Measurements from ENCODE around the gene CEP170B. TPM values are rescaled to one million over a fixed set of nuclear protein-coding genes. Genes with fewer than 3 reads are reported as not detected.

The CEP170B gene
- total and polyA plus RNA-seq, 2 of the 13 experiments (the other 11 are each of a cell fraction or from before 2014, with no cell fraction given) = 4.3 to 8.8 TPM

- TF ChIP-seq, protein P1, sequence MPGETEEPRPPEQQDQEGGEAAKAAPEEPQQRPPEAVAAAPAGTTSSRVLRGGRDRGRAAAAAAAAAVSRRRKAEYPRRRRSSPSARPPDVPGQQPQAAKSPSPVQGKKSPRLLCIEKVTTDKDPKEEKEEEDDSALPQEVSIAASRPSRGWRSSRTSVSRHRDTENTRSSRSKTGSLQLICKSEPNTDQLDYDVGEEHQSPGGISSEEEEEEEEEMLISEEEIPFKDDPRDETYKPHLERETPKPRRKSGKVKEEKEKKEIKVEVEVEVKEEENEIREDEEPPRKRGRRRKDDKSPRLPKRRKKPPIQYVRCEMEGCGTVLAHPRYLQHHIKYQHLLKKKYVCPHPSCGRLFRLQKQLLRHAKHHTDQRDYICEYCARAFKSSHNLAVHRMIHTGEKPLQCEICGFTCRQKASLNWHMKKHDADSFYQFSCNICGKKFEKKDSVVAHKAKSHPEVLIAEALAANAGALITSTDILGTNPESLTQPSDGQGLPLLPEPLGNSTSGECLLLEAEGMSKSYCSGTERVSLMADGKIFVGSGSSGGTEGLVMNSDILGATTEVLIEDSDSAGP (CRISPR knock-in tag; IDR thresholded peaks at IDR 0.05; ENCODE audit: borderline replicate concordance) = peak; percentile 78; the same call in 1 of the 2 replicates
- TF ChIP-seq ZNF512B (CRISPR knock-in tag; IDR thresholded peaks at IDR 0.05; ENCODE audit: borderline replicate concordance) (no peak; the same call in 1 of the 2 replicates), ZNF205 (CRISPR knock-in tag; IDR thresholded peaks at IDR 0.05) (no peak), CREBL2 (CRISPR knock-in tag; IDR thresholded peaks at IDR 0.05; ENCODE audit: borderline replicate concordance) (no peak), RBFOX2 (IDR thresholded peaks at IDR 0.05; ENCODE audit: low read depth, low read length) (peak; percentile 46), MBD4 (IDR thresholded peaks at IDR 0.05; ENCODE audit: borderline replicate concordance, low read length) (no peak), ZNF101 (CRISPR knock-in tag; IDR thresholded peaks at IDR 0.05; ENCODE audit: borderline replicate concordance, low read depth) (no peak), HOXA3 (CRISPR knock-in tag; IDR thresholded peaks at IDR 0.05) (peak; percentile 41; the same call in 1 of the 2 replicates)
- TF ChIP-seq, protein P2, sequence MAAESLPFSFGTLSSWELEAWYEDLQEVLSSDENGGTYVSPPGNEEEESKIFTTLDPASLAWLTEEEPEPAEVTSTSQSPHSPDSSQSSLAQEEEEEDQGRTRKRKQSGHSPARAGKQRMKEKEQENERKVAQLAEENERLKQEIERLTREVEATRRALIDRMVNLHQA (CRISPR knock-in tag; IDR thresholded peaks at IDR 0.05) = no peak
- TF ChIP-seq, protein P3, sequence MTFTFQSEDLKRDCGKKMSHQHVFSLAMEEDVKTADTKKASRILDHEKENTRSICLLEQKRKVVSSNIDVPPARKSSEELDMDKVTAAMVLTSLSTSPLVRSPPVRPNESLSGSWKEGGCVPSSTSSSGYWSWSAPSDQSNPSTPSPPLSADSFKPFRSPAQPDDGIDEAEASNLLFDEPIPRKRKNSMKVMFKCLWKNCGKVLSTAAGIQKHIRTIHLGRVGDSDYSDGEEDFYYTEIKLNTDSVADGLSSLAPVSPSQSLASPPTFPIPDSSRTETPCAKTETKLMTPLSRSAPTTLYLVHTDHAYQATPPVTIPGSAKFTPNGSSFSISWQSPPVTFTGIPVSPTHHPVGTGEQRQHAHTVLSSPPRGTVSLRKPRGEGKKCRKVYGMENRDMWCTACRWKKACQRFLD (CRISPR knock-in tag; IDR thresholded peaks at IDR 0.05; ENCODE audit: borderline replicate concordance) = 0 out of 2 replicates have a peak, but pooled peaks have one; percentile 28
Measured at GRCh38 chr14:104827177-104828055, 37.7 kb upstream of the CEP170B start (continued).
